AG10803 (cell line): ENCODE measurements around the gene QRICH1.

ENCODE experiments used
- DNase-seq: peaks from one replicate; pipeline ENCODE4 v3.0.0; 2010; ENCODE audit warnings: low read depth
- H3K4me3 ChIP-seq: 2 replicates; pipeline ENCODE4 v1.5.1; 2011; ENCODE audit warnings: mild to moderate bottlenecking, low read length, control low read depth
- TF ChIP-seq, protein P1 (sequence below): conservative IDR thresholded peaks from 2 replicates; pipeline ENCODE4 v1.5.1; 2011; ENCODE audit warnings: mild to moderate bottlenecking, low read length, control low read depth, inconsistent platforms

The QRICH1 gene

DNA sequence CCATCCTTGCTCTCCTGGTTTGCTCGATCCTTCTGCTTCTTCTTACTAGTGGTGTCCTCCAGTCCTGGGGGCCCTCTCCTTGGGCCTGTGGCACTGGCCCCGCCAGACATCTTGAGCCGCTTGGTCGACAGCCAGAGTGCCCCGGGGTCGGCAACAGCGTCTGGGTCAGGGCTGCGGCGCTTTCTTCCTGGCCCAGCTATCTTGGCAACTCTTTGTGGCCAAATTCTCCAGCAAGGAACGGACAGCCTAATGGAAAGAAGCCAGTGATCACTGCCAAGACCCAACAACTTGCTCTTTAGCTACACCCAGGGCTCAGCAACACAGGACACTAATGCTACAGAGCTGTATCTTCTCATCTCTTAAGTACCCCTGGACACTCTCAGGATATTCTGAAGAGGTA, 25.2 kb upstream of the QRICH1 start:
- no peak for DNase-seq
- TF ChIP-seq, protein P1, sequence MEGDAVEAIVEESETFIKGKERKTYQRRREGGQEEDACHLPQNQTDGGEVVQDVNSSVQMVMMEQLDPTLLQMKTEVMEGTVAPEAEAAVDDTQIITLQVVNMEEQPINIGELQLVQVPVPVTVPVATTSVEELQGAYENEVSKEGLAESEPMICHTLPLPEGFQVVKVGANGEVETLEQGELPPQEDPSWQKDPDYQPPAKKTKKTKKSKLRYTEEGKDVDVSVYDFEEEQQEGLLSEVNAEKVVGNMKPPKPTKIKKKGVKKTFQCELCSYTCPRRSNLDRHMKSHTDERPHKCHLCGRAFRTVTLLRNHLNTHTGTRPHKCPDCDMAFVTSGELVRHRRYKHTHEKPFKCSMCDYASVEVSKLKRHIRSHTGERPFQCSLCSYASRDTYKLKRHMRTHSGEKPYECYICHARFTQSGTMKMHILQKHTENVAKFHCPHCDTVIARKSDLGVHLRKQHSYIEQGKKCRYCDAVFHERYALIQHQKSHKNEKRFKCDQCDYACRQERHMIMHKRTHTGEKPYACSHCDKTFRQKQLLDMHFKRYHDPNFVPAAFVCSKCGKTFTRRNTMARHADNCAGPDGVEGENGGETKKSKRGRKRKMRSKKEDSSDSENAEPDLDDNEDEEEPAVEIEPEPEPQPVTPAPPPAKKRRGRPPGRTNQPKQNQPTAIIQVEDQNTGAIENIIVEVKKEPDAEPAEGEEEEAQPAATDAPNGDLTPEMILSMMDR, result no peak
- no peak overlapping the region; the same call in 1 of the 2 replicates for H3K4me3 ChIP-seq

DNA sequence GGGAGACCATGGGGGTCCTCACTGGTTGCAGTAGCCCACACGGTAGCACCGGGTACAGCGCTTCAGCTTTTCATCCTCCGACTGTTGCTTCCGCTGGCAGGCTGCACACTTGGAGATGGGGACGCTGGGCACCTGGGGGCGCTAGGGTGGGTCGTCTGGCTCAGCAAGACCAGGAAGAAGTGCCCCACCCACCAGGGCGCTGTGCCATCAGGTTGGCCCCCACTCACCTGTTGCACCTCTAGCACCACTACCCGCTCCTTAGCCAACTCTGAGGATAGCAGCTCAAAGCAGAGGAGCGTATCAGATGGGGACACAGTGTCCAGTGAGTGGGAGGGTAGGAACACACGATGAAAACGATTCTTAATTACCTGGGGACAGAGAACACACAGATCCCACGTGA, 18.4 kb upstream of the QRICH1 start:
- TF ChIP-seq, protein P1, result no peak
- no peak overlapping the region for H3K4me3 ChIP-seq
- DNase-seq, result no peak

DNA sequence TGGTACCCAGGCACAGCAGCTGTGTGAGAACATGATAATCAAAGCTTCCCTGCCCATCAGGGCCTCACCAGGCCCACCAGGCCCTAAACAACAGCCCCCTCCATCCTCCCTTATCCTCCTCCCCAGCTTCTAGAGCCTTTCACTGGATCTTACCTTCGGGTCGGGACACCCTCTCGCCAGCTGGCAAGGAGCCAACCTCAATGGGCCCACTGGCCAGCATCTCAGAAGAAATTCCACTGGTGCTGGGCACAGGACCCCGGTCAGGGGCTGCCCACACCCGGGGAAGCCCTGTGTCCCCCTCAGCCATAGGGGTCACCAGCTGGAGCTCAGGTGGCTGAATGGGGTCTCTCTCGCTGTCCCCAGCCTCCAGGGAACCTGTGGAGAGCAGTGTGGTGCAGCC, 17.5 kb upstream of the QRICH1 start:
- TF ChIP-seq, protein P1, result no peak
- H3K4me3 ChIP-seq, result no peak overlapping the region
- no peak for DNase-seq

DNA sequence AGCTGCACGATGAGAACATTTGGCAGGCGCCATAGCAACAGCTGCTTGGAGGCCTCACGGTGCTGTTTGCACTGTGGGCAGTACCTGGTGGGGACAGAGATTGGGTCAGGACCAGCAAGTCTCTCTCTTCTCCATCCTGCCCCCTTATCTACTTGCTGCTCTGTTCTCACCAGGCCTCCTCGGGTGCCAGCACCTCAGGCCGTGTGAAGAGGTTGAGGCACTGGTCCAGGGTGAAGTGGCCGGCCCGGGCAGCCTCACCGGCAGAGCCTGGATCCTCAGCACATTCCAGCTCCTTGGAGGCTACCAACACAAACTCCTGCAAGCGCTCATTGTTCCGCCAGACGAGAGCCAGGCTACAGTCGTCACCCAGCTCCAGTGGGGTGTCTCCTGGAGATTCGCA, 16.9 kb upstream of the QRICH1 start:
- no peak for DNase-seq
- TF ChIP-seq, protein P1, result no peak
- H3K4me3 ChIP-seq, result no peak overlapping the region

DNA sequence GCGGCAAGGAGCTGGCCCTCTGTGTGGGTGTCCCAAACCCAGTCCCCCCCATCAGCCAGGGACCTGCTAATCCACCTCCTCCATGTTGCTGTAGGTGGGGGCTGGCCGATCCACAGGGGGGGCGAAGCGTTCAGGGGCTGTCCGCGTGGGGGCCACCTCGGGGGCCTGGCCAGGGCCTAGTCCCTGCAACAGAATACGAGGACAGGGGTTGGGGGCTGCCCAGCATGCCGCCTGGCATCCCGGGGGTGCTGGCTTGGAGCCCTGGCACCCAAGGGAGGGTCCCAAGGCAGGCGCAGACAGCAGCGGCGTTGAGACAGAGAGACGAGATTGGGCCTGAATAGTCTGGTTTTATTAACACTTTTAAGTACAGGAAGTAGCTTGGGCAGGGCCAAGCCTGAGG, 14.5 kb upstream of the QRICH1 start:
- TF ChIP-seq, protein P1, result no peak
- DNase-seq, result no peak
- H3K4me3 ChIP-seq, result no peak overlapping the region

DNA sequence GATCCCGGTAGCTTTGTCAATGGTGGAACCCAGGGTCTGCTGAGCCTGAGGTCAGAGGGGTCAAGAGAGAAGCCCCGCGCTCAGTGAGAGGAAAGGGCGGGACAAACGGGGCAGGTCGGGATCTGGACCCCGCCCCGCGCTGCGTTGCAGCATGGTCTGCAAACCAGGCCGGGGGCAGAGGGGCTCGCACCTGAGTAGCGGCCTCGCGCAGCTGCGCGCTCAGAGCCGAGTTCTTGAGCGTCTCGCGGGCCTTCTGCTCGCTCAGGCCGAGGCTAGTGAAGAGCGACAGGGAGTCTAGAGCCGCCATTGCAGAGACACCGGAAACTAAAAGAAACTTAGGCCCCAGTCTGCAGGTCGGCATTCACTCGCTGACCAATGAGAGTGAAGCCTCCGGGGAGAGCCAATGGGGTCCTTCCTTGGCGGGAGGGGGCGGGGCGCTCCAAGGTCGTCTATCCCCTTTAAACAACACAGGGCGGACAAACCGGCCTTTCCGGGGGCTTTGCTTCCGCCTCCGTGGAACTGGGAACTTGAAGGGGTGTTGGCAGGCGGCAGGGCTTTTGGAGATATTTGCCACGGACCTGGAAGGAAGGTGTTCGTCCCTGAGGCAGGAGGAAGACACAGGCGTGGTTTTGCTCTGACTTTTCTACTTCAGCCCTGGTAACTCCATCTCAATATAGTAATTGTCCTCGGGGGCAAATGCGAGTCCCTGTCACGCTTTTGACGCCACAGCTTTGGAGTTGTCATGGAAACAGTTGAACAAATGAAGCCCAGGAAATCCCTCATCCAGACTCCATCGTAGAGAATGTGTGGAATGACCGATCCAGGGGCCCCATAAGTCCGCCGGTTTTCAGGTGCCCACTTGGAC, 10.8 kb upstream of the QRICH1 start, which contains the start of gene QARS1:
TSS of gene QARS1 (minus strand) at position 331 of the 865 bp plus-strand sequence. CDS start at position 307, 24 bp downstream.
- DNase-seq, result peak; percentile 89
- TF ChIP-seq, protein P1, result no peak
- H3K4me3 ChIP-seq, result peak within 1 kb of the TSS; percentile 96

DNA sequence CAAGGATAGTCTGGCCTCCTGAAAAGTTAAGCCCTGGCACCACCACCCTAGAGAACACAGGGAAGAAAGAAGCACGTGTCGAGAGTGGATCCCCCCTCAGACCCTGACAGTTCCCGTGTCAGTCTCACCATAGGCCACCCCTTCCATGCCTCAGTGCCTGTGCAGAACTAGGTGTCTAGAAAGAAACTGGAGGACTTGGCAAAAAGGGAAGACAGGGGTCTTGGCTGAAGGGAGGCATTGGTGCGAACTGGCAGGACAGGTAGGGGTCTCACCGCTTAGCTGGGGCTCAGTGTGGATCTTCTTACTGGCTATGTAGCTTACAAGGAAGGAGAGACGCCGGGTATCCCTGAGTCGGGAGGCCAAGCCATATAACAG, 10.2 kb upstream of the QRICH1 start:
- no peak for DNase-seq
- TF ChIP-seq, protein P1, result no peak

More for the DNA sequence above, 10.2 kb upstream of the QRICH1 start:
- H3K4me3 ChIP-seq, result peak overlapping the region; percentile 96
